ENCODE data around the gene MMP2.

The MMP2 gene

DNA sequence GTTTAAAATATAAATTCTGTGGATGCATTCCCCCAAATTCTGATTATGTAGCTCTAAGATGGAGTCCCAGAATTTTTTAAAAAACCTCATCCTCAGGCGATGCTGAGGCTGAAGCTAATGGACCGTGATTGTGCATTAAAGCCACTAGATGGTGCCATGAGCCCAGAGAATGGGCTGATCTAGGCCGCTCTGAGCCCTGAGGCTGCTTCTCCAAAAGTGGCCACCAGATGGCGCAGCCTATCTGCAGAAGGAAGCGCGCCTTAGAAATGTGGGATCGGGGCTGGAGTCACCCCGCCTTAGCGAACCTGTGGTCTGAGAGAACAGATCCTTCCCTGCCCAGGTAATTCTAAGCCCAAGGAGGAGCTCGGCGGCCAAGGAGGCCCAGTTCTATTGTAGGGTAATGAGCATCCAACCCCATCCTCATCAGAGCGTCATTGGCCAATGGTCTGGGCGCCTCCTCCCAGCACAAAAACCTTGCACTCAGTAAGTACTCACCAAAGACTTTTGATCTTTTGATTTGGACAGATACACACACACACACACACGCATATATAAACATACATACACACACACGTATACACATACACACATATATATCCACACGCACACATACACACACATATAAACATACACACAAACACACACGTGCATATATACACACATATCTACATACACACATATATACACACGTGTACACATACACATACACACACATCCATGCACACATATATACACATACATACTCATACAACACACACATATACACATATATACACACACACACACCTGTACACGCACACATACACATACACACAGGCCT is 13.7 kb upstream of the MMP2 start:
- Histone ChIP-seq H3K4me1 (peaks cover 0 to 7% (median 0%) of the 10 kb centered on the region in 10 experiments; a peak in 3 of 20 replicates), H3K4me3 (no peak overlapping the region), H3K9ac (no peak overlapping the region), H3K9me3 (replicated peaks in 1 of 11) (no peaks in the 10 kb centered on the region), H3K4me2 (peak overlapping the region in 1 of 11 experiments; percentile 16; a peak in 1 of 22 replicates), H3K27me3 (no peaks in the 10 kb centered on the region), H4K20me1 (no peaks in the 10 kb centered on the region), H3K36me3 (no peaks in the 10 kb centered on the region), H3K27ac (no peak overlapping the region)
- no peak for TF ChIP-seq Cebpa-rat (IDR thresholded peaks at IDR 0.05)

GRCh38 chr16:55466209-55466608 is 12.8 kb upstream of the MMP2 start:
- H3K36me3 ChIP-seq, result no peaks in the 10 kb centered on the region
- TF ChIP-seq Cebpa-rat (IDR thresholded peaks at IDR 0.05), result no peak
- no peak overlapping the region for H3K9ac ChIP-seq
- no peak overlapping the region for H3K4me3 ChIP-seq
- H3K9me3 ChIP-seq (replicated peaks in 1 of 11), result no peaks in the 10 kb centered on the region
- no peaks in the 10 kb centered on the region for H3K27me3 ChIP-seq
- H3K4me2 ChIP-seq, result no peak overlapping the region
- H3K4me1 ChIP-seq, result peaks cover 0 to 14% (median 0%) of the 10 kb centered on the region in 10 experiments; a peak in 5 of 20 replicates
- H4K20me1 ChIP-seq, result no peaks in the 10 kb centered on the region
- no peak overlapping the region for H3K27ac ChIP-seq

DNA sequence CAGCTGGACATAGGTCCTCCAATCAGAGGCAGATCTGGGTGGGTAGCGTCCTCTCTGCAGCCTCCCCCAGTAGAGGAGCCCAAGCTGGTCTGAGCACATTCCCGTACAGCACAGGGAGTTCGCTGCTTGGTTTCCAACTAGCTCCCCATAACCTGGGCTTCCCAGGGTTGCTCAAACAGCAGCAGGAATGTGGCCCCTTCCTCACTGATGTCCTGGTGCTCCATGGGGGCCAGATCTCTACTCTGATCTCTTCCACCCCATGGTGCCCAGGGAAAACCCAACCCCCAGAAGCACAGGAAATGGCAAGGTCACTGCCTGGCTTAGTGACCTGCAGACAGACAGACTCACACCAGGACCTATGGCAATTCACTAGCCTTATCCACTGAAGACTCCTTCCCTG is 11.1 kb upstream of the MMP2 start:
- H3K4me2 ChIP-seq, result no peak overlapping the region
- no peaks in the 10 kb centered on the region for H3K27me3 ChIP-seq
- no peak for TF ChIP-seq Cebpa-rat (IDR thresholded peaks at IDR 0.05)
- no peaks in the 10 kb centered on the region for H4K20me1 ChIP-seq
- H3K27ac ChIP-seq, result no peak overlapping the region
- no peak overlapping the region for H3K9ac ChIP-seq
- H3K4me3 ChIP-seq, result no peak overlapping the region
- no peaks in the 10 kb centered on the region for H3K9me3 ChIP-seq (replicated peaks in 1 of 11)
- peaks cover 0 to 25% (median 0%) of the 10 kb centered on the region in 10 experiments; a peak in 6 of 20 replicates for H3K4me1 ChIP-seq
- H3K36me3 ChIP-seq, result no peaks in the 10 kb centered on the region

- TF ChIP-seq Cebpa-rat (IDR thresholded peaks at IDR 0.05), result no peak
- Histone ChIP-seq H4K20me1 (no peaks in the 10 kb centered on the region), H3K36me3 (no peaks in the 10 kb centered on the region), H3K27ac (no peak overlapping the region), H3K27me3 (no peaks in the 10 kb centered on the region), H3K4me1 (peaks cover 0 to 25% (median 0%) of the 10 kb centered on the region in 10 experiments; a peak in 6 of 20 replicates), H3K9me3 (replicated peaks in 1 of 11) (no peaks in the 10 kb centered on the region), H3K4me3 (no peak overlapping the region), H3K4me2 (0 out of 22 replicates have a peak overlapping the region, but pooled peaks of 1 of the 11 experiments have one; percentile 6), H3K9ac (no peak overlapping the region)
These were observed 10.5 kb upstream of the MMP2 start for GRCh38 chr16:55468352-55468990.

DNA sequence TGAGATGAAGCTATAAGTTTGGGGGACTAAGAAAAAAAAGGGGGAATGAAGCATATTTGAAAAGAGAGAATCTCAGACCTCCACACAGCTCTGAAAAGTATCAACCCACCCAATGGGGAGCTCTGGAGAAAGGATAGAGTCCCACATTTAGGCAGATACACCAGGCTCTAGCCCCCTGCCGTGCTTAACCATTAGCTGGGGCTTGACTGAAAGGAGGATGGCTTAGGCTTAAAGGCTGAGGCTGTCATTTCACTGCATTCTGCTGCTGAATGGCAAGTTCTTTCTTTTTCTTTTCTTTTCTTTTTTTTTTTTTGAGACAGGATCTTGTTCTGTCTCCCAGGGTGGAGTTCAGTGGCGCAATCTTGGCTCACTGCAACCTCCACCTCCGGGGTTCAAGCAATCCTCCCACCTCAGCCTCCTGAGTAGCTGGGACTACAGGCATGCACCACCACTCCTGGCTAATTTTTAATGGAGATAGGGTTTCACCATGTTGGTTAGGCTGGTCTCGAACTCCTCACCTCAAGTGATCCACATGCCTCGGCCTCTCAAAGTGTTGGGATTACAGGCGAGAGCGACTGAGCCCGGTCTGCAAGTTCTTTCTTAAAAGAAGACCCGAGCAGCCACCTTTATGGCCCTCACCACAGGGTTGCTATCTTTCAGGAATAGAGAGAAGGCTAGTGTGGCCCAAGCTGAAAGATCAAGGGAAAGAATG is 9.0 kb upstream of the MMP2 start:
- H3K27me3 ChIP-seq, result no peaks in the 10 kb centered on the region
- peaks cover 0 to 25% (median 0%) of the 10 kb centered on the region in 10 experiments; a peak in 6 of 20 replicates for H3K4me1 ChIP-seq
- no peak overlapping the region for H3K27ac ChIP-seq
- no peaks in the 10 kb centered on the region for H3K36me3 ChIP-seq
- TF ChIP-seq Cebpa-rat (IDR thresholded peaks at IDR 0.05), result no peak
- H3K9ac ChIP-seq, result no peak overlapping the region
- H4K20me1 ChIP-seq, result no peaks in the 10 kb centered on the region
- no peak overlapping the region for H3K4me2 ChIP-seq
- no peak overlapping the region for H3K4me3 ChIP-seq
- H3K9me3 ChIP-seq (replicated peaks in 1 of 11), result no peaks in the 10 kb centered on the region

DNA sequence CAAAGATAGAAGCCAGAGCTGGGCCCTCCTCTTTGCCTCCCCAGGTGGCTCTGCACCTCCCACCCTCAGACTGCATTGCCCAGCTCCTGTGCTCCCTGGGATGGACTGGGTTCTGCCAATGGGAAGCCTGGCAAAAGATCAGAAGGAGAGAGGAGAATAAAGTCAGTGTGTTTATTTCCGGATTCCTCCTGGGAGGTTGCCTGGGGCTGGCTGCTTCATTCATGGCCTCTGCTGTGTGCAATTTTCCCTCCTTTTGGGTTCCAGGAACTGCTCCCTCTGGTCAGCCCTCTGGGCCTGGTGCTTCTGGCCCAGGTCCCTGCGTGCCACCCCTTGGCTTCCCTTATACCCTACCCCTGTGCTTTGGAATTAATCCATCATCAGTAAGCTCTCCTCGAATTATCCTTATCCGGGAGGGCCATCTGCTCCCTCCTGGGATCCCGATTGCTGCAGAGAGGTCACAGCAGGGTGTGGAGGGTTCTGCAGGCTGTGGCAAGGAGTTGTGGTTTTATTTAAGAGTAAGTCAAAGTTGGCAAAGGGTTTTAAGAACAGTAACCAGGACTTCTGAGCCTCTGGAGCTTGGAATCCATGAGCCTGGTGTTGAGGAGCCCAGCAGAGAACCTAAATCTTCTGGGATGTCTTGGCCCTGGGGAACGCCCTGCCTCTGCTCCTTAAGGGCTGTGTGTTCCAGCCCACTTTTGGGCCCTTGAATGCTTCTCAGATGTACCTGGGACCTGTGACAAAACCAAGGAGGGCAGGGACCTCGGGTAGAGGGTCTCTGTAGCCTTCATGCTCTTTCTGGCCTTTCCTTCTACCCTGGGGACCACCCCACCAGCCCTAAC is 8.2 kb upstream of the MMP2 start:
- Histone ChIP-seq H3K36me3 (no peaks in the 10 kb centered on the region), H3K4me3 (no peak overlapping the region), H3K9ac (no peak overlapping the region), H3K9me3 (replicated peaks in 1 of 11) (no peaks in the 10 kb centered on the region), H3K4me1 (peaks cover 0 to 25% (median 0%) of the 10 kb centered on the region in 10 experiments; a peak in 6 of 20 replicates), H3K27me3 (no peaks in the 10 kb centered on the region), H3K4me2 (peak overlapping the region in 3 of 11 experiments; percentile 5 to 26 (median 12); a peak in 2 of 22 replicates), H3K27ac (no peak overlapping the region), H4K20me1 (no peaks in the 10 kb centered on the region)
- TF ChIP-seq Cebpa-rat (IDR thresholded peaks at IDR 0.05), result no peak

DNA sequence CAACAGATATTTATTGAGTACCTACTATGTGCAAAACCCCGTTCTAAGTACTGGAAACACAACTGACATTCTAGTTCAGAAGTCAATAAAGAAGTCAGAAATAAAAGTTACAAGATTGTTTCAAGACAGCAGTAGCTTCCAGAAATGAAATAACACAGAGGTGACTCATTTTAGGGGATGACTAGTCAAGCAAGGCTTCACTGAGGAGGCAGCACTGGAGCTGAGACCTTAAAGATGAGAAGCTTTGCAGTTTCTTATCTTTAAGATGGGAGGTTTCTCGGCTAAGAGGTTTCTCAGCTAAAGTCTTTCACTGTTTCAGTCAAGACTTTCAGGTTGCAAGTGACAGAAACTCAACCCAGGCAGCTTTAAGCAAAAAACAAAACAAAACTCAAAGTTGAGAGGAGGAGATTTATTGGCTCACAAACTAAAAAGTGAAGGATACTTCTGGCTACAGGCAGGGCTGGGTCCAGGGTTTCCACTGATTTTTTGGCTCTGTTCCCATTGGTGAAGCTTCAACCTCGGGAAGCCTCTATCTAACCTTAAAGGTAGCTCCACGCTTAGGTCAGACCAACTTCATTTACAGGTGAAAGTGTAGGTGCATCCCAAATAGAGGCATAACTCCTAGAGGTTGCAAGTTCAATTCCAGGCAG is 7.4 kb upstream of the MMP2 start:
- Histone ChIP-seq H3K9me3 (replicated peaks in 1 of 11) (no peaks in the 10 kb centered on the region), H3K4me3 (no peak overlapping the region), H3K27me3 (no peaks in the 10 kb centered on the region), H3K4me1 (peaks cover 0 to 25% (median 0%) of the 10 kb centered on the region in 10 experiments; a peak in 6 of 20 replicates), H3K27ac (no peak overlapping the region), H4K20me1 (no peaks in the 10 kb centered on the region), H3K4me2 (peak overlapping the region in 4 of 11 experiments; percentile 5 to 26 (median 8); a peak in 2 of 22 replicates), H3K36me3 (no peaks in the 10 kb centered on the region), H3K9ac (no peak overlapping the region)
- TF ChIP-seq Cebpa-rat (IDR thresholded peaks at IDR 0.05), result no peak

DNA sequence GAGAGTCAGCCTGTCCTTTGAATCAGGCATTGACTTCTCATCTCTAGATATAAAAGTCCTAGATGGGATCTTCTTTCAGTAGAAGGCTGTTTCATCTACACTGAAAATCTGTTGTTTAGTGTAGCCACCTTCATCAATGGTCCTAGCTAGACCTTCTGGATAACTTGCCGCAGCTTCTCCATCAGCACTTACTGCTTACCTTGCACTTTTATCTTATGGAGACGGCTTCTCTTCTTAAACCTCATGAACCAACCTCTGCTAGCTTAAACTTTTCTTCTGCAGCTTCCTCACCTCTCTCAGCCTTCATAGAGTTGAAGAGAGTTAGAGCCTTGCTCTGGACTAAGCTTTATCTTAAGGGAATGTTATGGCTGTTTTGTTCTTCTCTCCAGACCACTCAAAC is 5.4 kb upstream of the MMP2 start:
- no peak overlapping the region for H3K9ac ChIP-seq
- TF ChIP-seq Cebpa-rat (IDR thresholded peaks at IDR 0.05), result no peak
- H3K4me3 ChIP-seq, result no peak overlapping the region
- peaks cover 0 to 21% (median 0%) of the 10 kb centered on the region in 10 experiments; a peak in 6 of 20 replicates for H3K4me1 ChIP-seq
- no peak overlapping the region for H3K4me2 ChIP-seq
- H3K36me3 ChIP-seq, result no peaks in the 10 kb centered on the region
- no peak overlapping the region for H3K27ac ChIP-seq
- no peaks in the 10 kb centered on the region for H4K20me1 ChIP-seq
- H3K9me3 ChIP-seq (replicated peaks in 1 of 11), result no peaks in the 10 kb centered on the region
- peaks cover 0 to 4% (median 0%) of the 10 kb centered on the region in 11 experiments; a peak in 2 of 22 replicates for H3K27me3 ChIP-seq
